HG02571 (cell line): ENCODE results near the gene KNL1.
"Not testable (repeated sequence)": the region's sequence is repeated elsewhere in the genome, so short reads cannot be mapped to it uniquely, and the experiment has no call there.

ENCODE experiments used
- ATAC-seq: cut with Tn5 transposase; IDR thresholded peaks from one replicate; pipeline ENCODE4 v1.9.1; 2021; ENCODE audit warnings: mild to moderate bottlenecking, moderate library complexity; ENCODE audit not compliant: unreplicated experiment

Gene KNL1

DNA sequence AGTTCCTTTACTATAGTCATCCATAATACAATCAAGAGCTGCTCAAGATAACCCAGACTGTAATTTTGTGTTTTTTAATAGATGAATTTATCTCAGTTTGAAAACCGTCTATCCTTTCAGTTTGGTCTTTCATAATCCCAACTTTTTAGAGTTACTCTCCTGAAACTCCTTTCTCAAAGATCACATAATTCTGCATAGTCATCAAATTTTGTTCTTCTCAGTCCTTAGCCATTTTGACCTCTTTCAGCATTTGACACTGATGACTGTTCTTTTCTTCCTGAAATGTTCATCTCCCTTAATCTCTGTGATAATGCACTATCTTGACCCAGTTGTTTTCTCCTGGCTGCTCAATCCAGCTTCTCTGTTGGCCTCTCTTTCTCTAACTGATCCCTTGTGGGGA lies 53.5 kb downstream of the KNL1 start:
- ATAC-seq, result no peak

DNA sequence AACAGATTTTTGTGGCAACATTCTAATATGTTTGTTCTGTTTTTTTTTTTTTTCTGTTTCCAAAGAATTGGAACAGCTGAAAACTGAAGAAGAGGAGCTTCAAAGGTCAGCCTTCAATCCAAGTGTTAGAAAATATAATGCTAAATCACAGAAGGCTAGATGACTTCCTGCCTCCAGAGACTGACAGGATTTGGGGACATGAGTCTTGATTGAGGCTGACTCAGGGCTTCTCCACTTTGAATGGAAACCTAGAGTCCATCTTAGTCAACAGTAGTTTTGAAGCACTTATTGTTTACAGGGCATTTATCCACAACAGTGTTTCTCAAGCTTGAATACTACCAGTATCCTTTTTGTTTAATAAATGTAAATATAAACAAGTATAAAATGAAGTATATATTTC lies 56.4 kb downstream of the KNL1 start:
- no peak for ATAC-seq

DNA sequence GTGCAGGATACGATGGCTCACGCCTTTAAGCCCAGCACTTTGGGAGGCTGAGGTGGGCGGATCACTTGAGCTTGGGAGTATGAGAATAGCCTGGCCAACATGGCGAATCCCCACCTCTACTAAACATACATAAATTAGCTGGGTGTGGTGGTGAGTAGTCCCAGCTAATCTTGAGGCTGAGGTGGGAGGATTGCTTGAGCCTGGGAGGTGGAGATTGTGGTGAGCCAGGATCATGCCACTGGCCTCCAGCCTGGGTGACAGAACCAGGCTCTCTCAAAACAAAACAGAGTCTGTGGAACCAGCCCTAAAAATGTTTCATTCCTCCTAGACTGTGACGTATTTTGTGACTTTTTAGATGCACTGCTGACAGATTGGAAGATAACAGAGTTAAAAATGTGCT lies 66.6 kb downstream of the KNL1 start:
- ATAC-seq, result no peak

GRCh38 chr15:40664909-40665308 lies 70.9 kb downstream of the KNL1 start:
- ATAC-seq, result no peak

DNA sequence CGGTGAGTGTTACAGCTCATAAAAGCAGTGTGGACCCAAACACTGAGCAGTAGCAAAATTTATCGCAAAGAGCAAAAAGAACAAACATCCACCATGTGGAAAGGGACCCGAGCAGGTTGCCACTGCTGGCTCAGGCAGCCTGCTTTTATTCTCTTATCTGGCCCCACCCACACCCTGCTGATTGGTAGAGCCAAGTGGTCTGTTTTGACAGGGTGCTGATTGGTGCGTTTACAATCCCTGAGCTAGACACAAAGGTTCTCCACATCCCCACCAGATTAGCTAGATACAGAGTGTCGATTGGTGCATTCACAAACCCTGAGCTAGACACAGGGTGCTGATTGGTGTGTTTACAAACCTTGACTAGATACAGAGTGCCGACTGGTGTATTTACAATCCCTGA lies 82.2 kb downstream of the KNL1 start:
- ATAC-seq, result not testable (repeated sequence)

DNA sequence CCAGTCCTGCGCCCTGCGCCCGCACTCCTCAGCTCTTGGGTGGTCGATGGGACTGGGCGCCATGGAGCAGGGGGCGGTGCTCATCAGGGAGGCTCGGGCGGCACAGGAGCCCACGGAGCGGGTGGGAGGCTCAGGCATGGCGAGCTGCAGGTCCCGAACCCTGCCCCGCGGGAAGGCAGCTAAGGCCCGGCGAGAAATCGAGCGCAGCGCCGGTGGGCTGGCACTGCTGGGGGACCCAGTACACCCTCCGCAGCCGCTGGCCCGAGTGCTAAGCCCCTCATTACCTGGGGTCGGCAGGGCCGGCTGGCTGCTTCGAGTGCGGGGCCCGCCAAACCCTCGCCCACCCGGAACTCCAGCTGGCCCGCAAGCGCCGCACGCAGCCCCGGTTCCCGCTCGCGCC lies 82.9 kb downstream of the KNL1 start:
- not testable (repeated sequence) for ATAC-seq

GRCh38 chr15:40680151-40680550 lies 86.1 kb downstream of the KNL1 start:
- ATAC-seq, result no peak

DNA sequence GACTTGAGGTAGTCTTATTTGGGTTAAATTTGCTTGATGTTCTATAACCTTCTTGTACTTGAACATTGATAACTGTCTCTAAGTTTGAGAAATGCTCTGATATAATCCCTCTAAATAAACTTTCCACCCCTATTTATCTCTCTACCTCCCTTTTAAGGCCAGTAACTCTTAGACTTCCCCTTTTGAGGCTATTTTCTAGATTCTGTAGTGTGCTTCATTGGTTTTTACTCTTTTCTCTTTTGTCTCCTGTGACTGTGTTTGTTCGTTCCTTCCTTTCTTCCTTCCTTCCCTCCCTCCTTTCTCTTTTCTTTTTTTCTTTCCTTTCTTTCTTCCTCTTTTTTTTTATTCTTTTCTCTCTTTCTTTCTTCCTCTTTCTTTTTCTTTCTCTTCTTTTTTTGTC lies 86.9 kb downstream of the KNL1 start:
- ATAC-seq, result not testable (repeated sequence)

DNA sequence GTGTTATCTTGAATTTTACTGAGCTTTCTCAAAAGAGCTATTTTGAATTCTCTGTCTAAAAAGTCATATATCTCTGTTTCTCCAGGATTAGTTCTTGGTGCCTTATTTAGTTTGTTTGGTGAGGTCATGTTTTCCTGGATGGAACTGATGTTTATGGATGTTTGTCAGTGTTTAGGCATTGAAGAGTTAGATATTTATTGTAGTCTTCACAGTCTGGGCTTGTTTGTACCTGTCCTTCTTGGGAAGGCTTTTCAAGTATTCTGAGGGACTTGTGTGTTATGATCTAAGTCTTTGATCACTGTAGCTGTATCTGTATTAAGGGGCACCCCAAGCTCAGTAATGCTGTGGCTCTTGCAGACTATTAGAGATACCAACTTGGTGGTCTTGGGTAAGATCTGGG lies 90.3 kb downstream of the KNL1 start:
- no peak for ATAC-seq

- ATAC-seq, result no peak
Measured at GRCh38 chr15:40685376-40685775, 91.3 kb downstream of the KNL1 start.

GRCh38 chr15:40688932-40689799 lies 95.1 kb downstream of the KNL1 start:
- ATAC-seq, result no peak

DNA sequence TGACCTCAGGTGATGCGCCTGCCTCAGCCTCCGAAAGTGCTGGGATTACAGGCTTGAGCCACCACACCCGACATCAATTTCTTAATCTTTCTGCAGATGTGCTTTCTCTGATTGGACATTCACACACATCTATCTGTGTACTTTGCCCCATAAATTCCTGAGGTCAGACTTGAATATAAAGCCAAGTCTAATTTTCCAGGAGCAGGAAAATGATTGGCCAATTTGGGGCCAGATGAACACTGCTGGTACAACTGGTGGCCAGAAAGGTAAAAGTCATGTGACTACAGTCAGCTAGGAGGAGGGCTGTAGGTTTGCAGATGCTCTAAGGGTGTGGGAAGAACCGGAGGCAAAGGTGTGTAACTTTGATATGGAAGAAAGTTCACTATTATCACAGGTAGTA lies 97.7 kb downstream of the KNL1 start:
- ATAC-seq, result no peak

- no peak for ATAC-seq
Measured at GRCh38 chr15:40693904-40694687, 100.0 kb downstream of the KNL1 start.

GRCh38 chr15:40694688-40695468 lies 100.8 kb downstream of the KNL1 start, which contains the start of gene RAD51:
Gene RAD51 (plus strand): TSS chr15:40695174. CDS start chr15:40698759, 3,585 bp downstream.
- peak; percentile 87 for ATAC-seq

DNA sequence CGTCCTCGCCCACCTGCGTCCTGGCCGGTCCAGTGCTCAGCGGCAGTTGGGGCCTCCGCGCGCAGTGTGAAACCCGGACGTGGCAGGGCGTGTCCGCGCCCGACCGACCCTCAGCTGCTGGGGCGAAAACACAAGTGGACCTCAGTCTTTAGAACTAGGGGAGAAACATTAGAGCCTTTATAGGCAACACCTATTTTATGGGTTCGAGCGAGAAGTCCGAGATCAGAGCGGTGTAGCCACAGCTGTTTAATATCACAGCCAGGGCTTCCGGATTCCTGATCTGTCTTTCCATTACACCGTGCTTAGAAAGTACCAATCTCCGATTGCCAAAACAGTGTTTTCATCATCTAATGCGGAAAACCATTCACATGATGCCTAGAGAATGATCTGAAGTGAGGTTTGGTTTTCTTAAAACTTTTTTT lies 101.4 kb downstream of the KNL1 start:
- peak; percentile 22 for ATAC-seq

DNA sequence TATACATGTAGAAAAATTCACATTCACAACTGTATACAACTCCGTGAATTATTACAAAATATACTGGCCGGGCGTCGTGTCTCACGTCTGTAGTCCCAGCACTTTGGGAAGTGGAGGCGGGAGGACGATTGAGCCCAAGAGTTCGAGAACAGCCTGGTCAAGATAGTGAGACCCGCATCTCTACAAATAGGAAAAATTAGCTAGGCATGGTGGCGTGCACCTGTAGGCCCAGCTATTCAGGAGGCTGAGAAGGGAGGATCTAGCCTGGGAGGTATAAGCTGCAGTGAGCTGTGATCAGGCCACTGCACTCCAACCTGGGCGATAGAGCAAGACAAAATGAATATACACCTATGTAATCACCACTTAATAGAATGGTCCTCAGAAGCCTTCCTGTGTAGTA lies 102.2 kb downstream of the KNL1 start:
- ATAC-seq, result no peak

- ATAC-seq, result no peak
Measured at GRCh38 chr15:40697916-40698315, 103.9 kb downstream of the KNL1 start.

DNA sequence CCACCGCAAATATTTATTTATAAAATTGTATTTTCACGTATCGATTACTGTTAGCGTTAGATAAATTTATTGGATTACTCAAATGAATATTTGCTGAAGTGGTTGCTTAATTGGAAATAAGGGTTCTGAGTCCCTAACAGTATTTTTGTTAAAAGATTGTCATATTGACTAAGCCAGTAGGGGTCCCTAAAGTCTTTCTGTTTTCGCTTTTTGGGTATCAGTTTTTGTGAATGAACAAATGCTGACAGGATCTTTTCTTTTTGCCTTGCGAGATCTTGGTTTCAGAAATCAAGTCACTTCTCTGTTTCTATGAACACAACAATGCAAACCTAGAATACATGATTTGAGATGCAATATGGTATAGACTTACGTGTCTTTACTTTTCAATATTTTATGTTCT lies 108.0 kb downstream of the KNL1 start:
- no peak for ATAC-seq

DNA sequence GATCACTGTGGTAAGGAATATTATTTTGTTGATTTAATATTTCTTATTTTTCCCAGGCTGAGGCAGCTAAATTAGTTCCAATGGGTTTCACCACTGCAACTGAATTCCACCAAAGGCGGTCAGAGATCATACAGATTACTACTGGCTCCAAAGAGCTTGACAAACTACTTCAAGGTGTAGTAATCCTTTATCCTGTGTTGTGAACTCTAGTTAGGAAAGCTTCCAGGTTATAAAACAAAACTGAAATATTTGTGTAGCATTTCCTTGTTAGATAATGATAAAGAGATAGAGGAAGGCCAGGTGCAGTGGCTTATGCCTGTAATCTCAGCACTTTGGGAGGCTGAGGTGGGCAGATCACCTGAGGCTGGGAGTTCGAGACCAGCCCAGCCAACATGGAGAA lies 112.1 kb downstream of the KNL1 start:
- ATAC-seq, result no peak
